T-cell (primary cell): ENCODE measurements around the gene BCAP29. TPM values are rescaled to one million over a fixed set of nuclear protein-coding genes. Genes with fewer than 3 reads are reported as not detected.

Experiments
- ATAC-seq, 4 experiments: fragments of 200-7000 bp in 3 of 4; fragments of 150-1000 bp in 1 of 4; cut with Tn5 transposase; replicated peaks in 1 of 4; 1 replicate in 3 of 4; 2 replicates in 1 of 4; pipeline ENCODE4 v1.10.0; 2021; ENCODE audit warnings: moderate library complexity in 3 of 4, mild to moderate bottlenecking in 2 of 4, moderate number of reproducible peaks in 1 of 4
- CTCF ChIA-PET, 2 donors: fragments of 300-600 bp; sonication (Branson Sonifier 250); formaldehyde crosslinking; loops; one replicate each; lab custom pipeline; 2022; ENCODE audit warnings: antibody characterized with exemption in 2 of 2; lab: Charles Lee
- POLR2A ChIA-PET, 2 donors: fragments of 300-600 bp; sonication (Branson Sonifier 250); formaldehyde crosslinking; loops; one replicate each; lab custom pipeline; 2022; ENCODE audit warnings: antibody characterized with exemption in 2 of 2; lab: Charles Lee
- DNase-seq, 35 experiments: peaks; one replicate each; pipeline versions ENCODE4 v3.0.0 to v3.0.0-alpha.2; 2013 to 2023
- H3K27ac ChIP-seq: one replicate; pipeline ENCODE4 v1.5.1; 2013; ENCODE audit warnings: low read length
- H3K27me3 ChIP-seq, 2 experiments: replicated peaks in 1 of 2; 1 replicate in 1 of 2; 2 replicates in 1 of 2; pipeline versions ENCODE4 v1.6.1 to v1.7.0; 2013; ENCODE audit warnings: low read length in 1 of 2, mixed read lengths in 1 of 2; ENCODE audit not compliant: control insufficient read depth in 2 of 2, insufficient read depth in 2 of 2; ENCODE audit errors: extremely low read depth in 1 of 2
- H3K36me3 ChIP-seq, 2 donors: 1 replicate in 1 of 2; 2 replicates in 1 of 2; pipeline versions ENCODE4 v1.6.1 to v1.7.0; 2013; ENCODE audit warnings: low read length in 1 of 2; ENCODE audit not compliant: control insufficient read depth in 2 of 2, insufficient read depth in 1 of 2; ENCODE audit errors: extremely low read depth in 1 of 2
- H3K4me1 ChIP-seq, 2 experiments: 1 replicate in 1 of 2; 2 replicates in 1 of 2; pipeline versions ENCODE4 v1.6.1 to v1.7.0; 2013; ENCODE audit warnings: low read length in 2 of 2, mixed read lengths in 1 of 2; ENCODE audit not compliant: insufficient read depth in 2 of 2, control insufficient read depth in 1 of 2; ENCODE audit errors: extremely low read depth in 1 of 2
- H3K4me3 ChIP-seq, 2 donors: 1 replicate in 1 of 2; 2 replicates in 1 of 2; pipeline versions ENCODE4 v1.5.1 to v1.7.0; 2013; ENCODE audit warnings: mild to moderate bottlenecking in 2 of 2, low read length in 1 of 2, moderate library complexity in 1 of 2; ENCODE audit not compliant: control insufficient read depth in 1 of 2; ENCODE audit errors: extremely low read depth in 1 of 2
- H3K9me3 ChIP-seq: 2 replicates; pipeline ENCODE4 v1.7.0; 2013
- H3K27ac Mint-ChIP-seq, 2 donors: one replicate each; pipeline ENCODE4 v1.8.0; 2020 to 2021; ENCODE audit warnings: mild to moderate bottlenecking in 2 of 2, mixed read lengths in 2 of 2
- H3K27me3 Mint-ChIP-seq, 2 donors: one replicate each; pipeline ENCODE4 v1.8.0; 2021 to 2022; ENCODE audit warnings: mixed read lengths in 2 of 2
- H3K36me3 Mint-ChIP-seq: one replicate; pipeline ENCODE4 v1.8.0; 2021; ENCODE audit warnings: mixed read lengths
- H3K4me1 Mint-ChIP-seq, 3 donors: one replicate each; pipeline ENCODE4 v1.8.0; 2020 to 2022; ENCODE audit warnings: mixed read lengths in 3 of 3, mild to moderate bottlenecking in 1 of 3
- H3K4me3 Mint-ChIP-seq, 3 donors: one replicate each; pipeline ENCODE4 v1.8.0; 2020 to 2022; ENCODE audit warnings: mild to moderate bottlenecking in 3 of 3, mixed read lengths in 3 of 3, moderate library complexity in 3 of 3
- H3K9me3 Mint-ChIP-seq, 3 donors: one replicate each; pipeline ENCODE4 v1.8.0; 2020 to 2022; ENCODE audit warnings: mixed read lengths in 3 of 3
- WGBS: methylation state at CpG from one replicate; pipeline ENCODE4 v1.1.5; 2013; ENCODE audit warnings: missing lambda C conversion rate; ENCODE audit not compliant: insufficient coverage; 5-methylcytosine and 5-hydroxymethylcytosine counted together
- total RNA-seq, 35 experiments: library from RNA in 6 of 35; stranded (reverse) in 6 of 35; fragments of 120-200 nt in 1 of 35; gene quantifications; one replicate each; pipeline versions ENCODE4 v1.2.1 to v1.2.4 and lab custom pipeline; 2013 to 2026

BCAP29 gene
- total RNA-seq, 5 donors from 2014 or later (not counting 1 experiment from before 2014, with no cell fraction given): 12.5 to 17.5 (median 15.9) TPM

DNA sequence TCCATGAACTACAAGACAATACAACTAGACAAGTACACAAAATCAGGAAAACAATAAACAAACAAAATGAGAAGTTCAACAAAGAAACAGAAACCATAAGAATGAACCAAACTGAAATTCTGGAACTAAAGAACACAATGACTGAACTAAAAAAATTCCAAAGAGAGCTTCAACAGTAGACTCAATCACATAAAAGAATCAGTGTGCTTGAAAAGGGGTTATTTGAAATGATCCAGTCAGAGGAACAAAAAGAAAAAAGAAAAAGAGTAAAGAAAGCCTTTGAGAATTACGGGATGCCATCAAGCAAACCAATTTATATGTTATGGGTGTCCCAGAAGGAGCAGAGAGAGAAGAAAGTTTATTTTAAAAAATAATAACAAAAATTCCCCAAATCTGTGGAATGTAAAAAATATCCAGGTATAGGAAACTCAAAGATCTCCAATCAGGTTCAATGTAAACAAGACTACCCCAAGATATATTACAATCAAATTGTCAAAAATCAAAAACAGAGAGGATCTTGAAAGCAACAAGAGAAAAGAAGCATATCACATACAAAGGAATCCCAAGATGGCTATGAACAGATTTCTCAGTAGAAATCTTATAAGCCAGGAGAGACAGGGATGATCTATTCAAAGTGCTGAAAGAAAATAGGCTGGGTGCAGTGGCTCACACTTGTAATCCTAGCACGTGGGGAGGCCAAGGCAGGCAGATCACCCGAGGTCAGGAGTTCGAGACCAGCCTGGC, 35.0 kb upstream of the BCAP29 start:
- POLR2A ChIA-PET: no interaction called here
- peaks cover 0 to 11% of the 10 kb centered on the region in 2 experiments for H3K4me1 ChIP-seq
- H3K27me3 Mint-ChIP-seq: no peaks in the 10 kb centered on the region
- no peak for DNase-seq
- WGBS: no CpG with 5 or more reads among the region's 4 CpGs
- peaks cover 16 to 27% (median 18%) of the 10 kb centered on the region in 3 donors for H3K9me3 Mint-ChIP-seq
- peaks cover 19 to 22% (median 20%) of the 10 kb centered on the region in 3 donors for H3K4me1 Mint-ChIP-seq
- peak overlapping the region in 1 of 2 donors; percentile 5 for H3K4me3 ChIP-seq
- no peak overlapping the region for H3K27ac Mint-ChIP-seq
- H3K36me3 Mint-ChIP-seq: peaks cover 69% of the 10 kb centered on the region
- H3K27me3 ChIP-seq: no peaks in the 10 kb centered on the region
- no peak overlapping the region for H3K4me3 Mint-ChIP-seq
- CTCF ChIA-PET: no interaction called here
- H3K27ac ChIP-seq: no peak overlapping the region
- peaks cover 4 to 58% of the 10 kb centered on the region in 2 donors for H3K36me3 ChIP-seq
- ATAC-seq: no peak
- H3K9me3 ChIP-seq: no peaks in the 10 kb centered on the region

GRCh38 chr7:107551936-107552335, 28.1 kb upstream of the BCAP29 start:
- peaks cover 4 to 56% of the 10 kb centered on the region in 2 donors for H3K36me3 ChIP-seq
- H3K9me3 ChIP-seq: no peaks in the 10 kb centered on the region
- ATAC-seq (no peak), DNase-seq (no peak)
- no peaks in the 10 kb centered on the region for H3K27me3 ChIP-seq
- CTCF ChIA-PET: no interaction called here
- no peak overlapping the region for H3K4me3 ChIP-seq
- POLR2A ChIA-PET: no interaction called here
- H3K27me3 Mint-ChIP-seq: no peaks in the 10 kb centered on the region
- H3K4me1 ChIP-seq: peaks cover 0 to 3% of the 10 kb centered on the region in 2 experiments
- no peak overlapping the region for H3K27ac Mint-ChIP-seq
- peaks cover 68% of the 10 kb centered on the region for H3K36me3 Mint-ChIP-seq
- peaks cover 4 to 7% (median 6%) of the 10 kb centered on the region in 3 donors for H3K9me3 Mint-ChIP-seq
- WGBS: 100% methylated on average over 1 of the region's 1 CpG
- H3K4me1 Mint-ChIP-seq: peaks cover 40 to 63% (median 48%) of the 10 kb centered on the region in 3 donors
- no peak overlapping the region for H3K4me3 Mint-ChIP-seq
- H3K27ac ChIP-seq: no peak overlapping the region

DNA sequence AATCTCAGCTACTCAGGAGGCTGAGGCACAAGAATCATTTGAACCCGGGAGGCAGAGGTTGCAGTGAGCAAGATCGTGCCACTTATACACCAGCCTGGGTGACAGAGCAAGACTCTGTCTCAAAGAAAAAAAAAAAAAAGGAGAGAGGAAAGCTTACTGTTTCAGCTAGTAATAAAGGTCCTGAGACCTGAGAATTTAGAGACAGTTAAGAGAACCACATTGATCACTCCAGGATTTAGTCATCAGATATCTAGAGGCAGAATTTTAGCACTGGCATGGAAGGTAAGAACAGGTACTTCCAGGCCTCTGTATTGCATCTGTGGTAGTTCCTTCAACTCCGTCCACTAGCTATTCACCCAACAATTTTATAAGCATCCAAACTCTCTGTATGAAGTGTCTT, 24.2 kb upstream of the BCAP29 start:
- Mint-ChIP-seq H3K27me3 (no peaks in the 10 kb centered on the region), H3K27ac (no peak overlapping the region), H3K9me3 (no peaks in the 10 kb centered on the region), H3K4me1 (peaks cover 51 to 79% (median 54%) of the 10 kb centered on the region in 3 donors), H3K36me3 (peaks cover 44% of the 10 kb centered on the region), H3K4me3 (no peak overlapping the region)
- Histone ChIP-seq H3K36me3 (peaks cover 0 to 43% of the 10 kb centered on the region in 2 donors), H3K4me3 (no peak overlapping the region), H3K9me3 (no peaks in the 10 kb centered on the region), H3K27ac (no peak overlapping the region), H3K4me1 (peaks cover 3 to 12% of the 10 kb centered on the region in 2 experiments), H3K27me3 (no peaks in the 10 kb centered on the region)
- 100% methylated on average over 2 of the region's 3 CpGs for WGBS
- no peak for DNase-seq
- CTCF ChIA-PET: no interaction called here
- POLR2A ChIA-PET: interaction anchor here in 1 of 2 donors (0.7 kb wide), 1 partner anchor 8 kb away, joined by 4 read pairs; the partner anchor contains the start of genes COG5 and DUS4L
- ATAC-seq: no peak

- Mint-ChIP-seq H3K4me3 (peak overlapping the region in 2 of 3 donors; percentile 60 to 88), H3K27me3 (no peaks in the 10 kb centered on the region), H3K27ac (peak overlapping the region in 1 of 2 donors; percentile 88), H3K4me1 (peaks cover 58 to 78% (median 60%) of the 10 kb centered on the region in 3 donors), H3K9me3 (no peaks in the 10 kb centered on the region), H3K36me3 (peaks cover 22% of the 10 kb centered on the region)
- peaks cover 0 to 24% of the 10 kb centered on the region in 2 donors for H3K36me3 ChIP-seq
- peaks cover 13 to 36% of the 10 kb centered on the region in 2 experiments for H3K4me1 ChIP-seq
- no peaks in the 10 kb centered on the region for H3K27me3 ChIP-seq
- ATAC-seq (no peak), DNase-seq (no peak)
- no peak overlapping the region for H3K4me3 ChIP-seq
- H3K9me3 ChIP-seq: no peaks in the 10 kb centered on the region
- POLR2A ChIA-PET: no interaction called here
- CTCF ChIA-PET: no interaction called here
- H3K27ac ChIP-seq: peak overlapping the region; percentile 72
- no CpG with 5 or more reads among the region's 2 CpGs for WGBS
Measured at GRCh38 chr7:107559864-107560263, 20.2 kb upstream of the BCAP29 start.

DNA sequence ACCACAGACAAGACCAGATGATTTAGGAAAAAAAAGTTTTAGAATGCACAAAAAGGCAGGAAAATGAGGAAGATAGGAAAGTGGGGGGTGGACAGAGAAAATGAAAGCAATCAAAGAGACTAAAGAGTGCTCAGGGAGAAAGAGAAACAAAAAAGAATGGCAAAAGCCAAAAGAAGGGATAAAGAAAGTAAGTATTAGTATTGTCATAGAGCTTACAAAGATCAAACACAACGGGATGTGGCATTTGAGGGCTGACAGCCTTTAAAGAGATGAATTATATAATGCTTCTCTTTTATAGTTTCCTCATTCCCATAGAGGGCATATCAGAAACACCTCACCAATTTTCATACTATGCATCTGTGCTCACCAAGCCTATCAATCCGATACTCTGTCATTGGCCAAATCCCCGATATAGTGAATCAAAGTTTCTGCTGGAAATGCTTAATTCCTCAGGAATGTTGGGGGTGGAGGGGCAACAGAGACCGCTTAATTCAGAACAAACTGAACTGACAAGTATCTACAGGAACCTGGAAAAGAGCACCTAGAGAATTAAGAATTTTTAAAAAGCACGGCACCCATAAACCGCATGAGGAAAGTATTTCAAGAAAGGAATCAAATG, 19.0 kb upstream of the BCAP29 start:
- peaks cover 13 to 38% of the 10 kb centered on the region in 2 experiments for H3K4me1 ChIP-seq
- peaks cover 0 to 17% of the 10 kb centered on the region in 2 donors for H3K36me3 ChIP-seq
- H3K27ac ChIP-seq: peak overlapping the region; percentile 72
- peak overlapping the region in 1 of 2 donors; percentile 21 for H3K4me3 ChIP-seq
- Mint-ChIP-seq H3K4me3 (peak overlapping the region; percentile 60 to 88 (median 88)), H3K9me3 (no peaks in the 10 kb centered on the region), H3K4me1 (peaks cover 61 to 74% (median 61%) of the 10 kb centered on the region in 3 donors), H3K27ac (peak overlapping the region; percentile 74 to 88), H3K27me3 (no peaks in the 10 kb centered on the region), H3K36me3 (peaks cover 12% of the 10 kb centered on the region)
- H3K9me3 ChIP-seq: no peaks in the 10 kb centered on the region
- ATAC-seq (peak; percentile 10 to 57 (median 48)), DNase-seq (peak in 16 of 35 experiments; percentile 5 to 80 (median 20))
- H3K27me3 ChIP-seq: no peaks in the 10 kb centered on the region
- 76% methylated on average over 2 of the region's 6 CpGs for WGBS
- ChIA-PET CTCF (interaction anchor here in 1 of 2 donors (0.6 kb wide), 1 partner anchor 1468 kb away, joined by 8 read pairs; no protein-coding TSS in a partner anchor), POLR2A (interaction anchor here in 1 of 2 donors (0.5 kb wide), 1 partner anchor 1276 kb away, joined by 4 read pairs; the partner anchor contains the start of gene NAMPT)
